Epithelial cell of esophagus (primary cell): ENCODE measurements around the gene SLC24A5.

ENCODE experiments used
- DNase-seq: peaks from one replicate; pipeline ENCODE4 v3.0.0; 2010; ENCODE audit warnings: low read depth
- H3K4me3 ChIP-seq: 2 replicates; pipeline ENCODE4 v1.5.1; 2011; ENCODE audit warnings: mild to moderate bottlenecking, low read length, control low read depth
- TF ChIP-seq, protein P1 (sequence below): IDR thresholded peaks from 2 replicates; pipeline ENCODE4 v1.5.1; 2011; ENCODE audit warnings: low read depth, mild to moderate bottlenecking, low read length, control low read depth, inconsistent platforms; ENCODE audit not compliant: insufficient read depth; ENCODE audit errors: missing control alignments

Gene SLC24A5

DNA sequence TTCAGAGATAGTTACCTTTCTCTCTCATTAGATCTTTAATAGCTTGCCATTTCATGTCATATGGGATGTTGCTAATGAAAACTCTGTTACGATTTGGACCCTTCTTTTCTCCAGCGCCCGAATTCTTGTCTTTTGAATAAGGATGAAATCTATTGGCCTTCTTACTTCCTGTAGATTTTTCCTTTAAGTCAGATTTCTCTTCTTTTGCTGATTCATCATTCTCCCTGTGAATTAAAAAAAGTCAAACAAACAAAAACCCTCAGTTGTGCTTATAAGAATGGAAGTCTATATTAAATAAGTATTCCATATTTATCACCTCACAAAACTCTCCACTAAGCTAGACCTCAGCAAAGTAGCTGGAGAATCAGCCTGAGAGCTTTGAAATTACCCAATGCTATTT, 47.8 kb downstream of the SLC24A5 start:
- TF ChIP-seq, protein P1, sequence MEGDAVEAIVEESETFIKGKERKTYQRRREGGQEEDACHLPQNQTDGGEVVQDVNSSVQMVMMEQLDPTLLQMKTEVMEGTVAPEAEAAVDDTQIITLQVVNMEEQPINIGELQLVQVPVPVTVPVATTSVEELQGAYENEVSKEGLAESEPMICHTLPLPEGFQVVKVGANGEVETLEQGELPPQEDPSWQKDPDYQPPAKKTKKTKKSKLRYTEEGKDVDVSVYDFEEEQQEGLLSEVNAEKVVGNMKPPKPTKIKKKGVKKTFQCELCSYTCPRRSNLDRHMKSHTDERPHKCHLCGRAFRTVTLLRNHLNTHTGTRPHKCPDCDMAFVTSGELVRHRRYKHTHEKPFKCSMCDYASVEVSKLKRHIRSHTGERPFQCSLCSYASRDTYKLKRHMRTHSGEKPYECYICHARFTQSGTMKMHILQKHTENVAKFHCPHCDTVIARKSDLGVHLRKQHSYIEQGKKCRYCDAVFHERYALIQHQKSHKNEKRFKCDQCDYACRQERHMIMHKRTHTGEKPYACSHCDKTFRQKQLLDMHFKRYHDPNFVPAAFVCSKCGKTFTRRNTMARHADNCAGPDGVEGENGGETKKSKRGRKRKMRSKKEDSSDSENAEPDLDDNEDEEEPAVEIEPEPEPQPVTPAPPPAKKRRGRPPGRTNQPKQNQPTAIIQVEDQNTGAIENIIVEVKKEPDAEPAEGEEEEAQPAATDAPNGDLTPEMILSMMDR, result no peak
- no peak overlapping the region for H3K4me3 ChIP-seq
- no peak for DNase-seq

DNA sequence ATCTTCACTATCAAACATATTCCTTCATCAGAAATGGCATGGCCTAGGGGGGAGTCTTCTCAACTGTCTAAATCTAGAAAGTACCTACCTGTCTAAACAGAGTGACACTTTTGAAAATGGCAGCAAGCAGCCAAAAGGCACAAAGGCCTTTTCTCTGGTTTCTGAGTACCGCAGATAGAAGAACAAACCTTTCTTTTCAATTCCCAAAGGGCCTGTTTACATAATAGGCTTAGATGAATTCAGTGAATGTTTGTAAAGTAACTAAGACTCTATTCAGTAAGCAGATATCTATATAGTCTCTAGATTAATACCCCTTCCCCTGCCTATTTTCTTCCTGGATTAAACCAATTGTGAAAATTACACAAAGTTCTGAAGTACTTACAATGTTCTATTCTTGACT, 50.2 kb downstream of the SLC24A5 start:
- TF ChIP-seq, protein P1, result no peak
- no peak for DNase-seq
- H3K4me3 ChIP-seq, result no peak overlapping the region

DNA sequence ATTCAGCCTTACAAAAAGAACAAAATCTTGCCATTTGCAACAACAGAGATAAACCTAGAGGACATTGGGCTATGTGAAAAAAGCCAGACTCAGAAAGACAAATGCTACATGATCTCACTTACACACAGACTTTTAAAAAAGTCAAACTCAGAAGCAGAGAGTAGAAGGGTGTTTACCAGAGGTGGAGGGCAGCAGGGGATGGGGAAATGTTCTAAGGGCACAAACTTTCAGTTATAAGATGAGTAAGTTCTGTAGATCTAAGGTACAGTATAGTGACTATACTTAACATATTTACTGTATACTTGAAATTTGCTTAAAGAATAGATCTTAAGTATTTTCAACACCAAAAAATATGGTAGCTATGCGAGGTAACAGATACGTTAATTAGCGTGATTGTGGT, 54.3 kb downstream of the SLC24A5 start:
- no peak for DNase-seq
- H3K4me3 ChIP-seq, result no peak overlapping the region
- TF ChIP-seq, protein P1, result no peak

- no peak for DNase-seq
- H3K4me3 ChIP-seq, result no peak overlapping the region
- TF ChIP-seq, protein P1, result no peak
Observed at GRCh38 chr15:48176112-48176511, 55.3 kb downstream of the SLC24A5 start.

GRCh38 chr15:48176957-48177356, 56.2 kb downstream of the SLC24A5 start:
- no peak for DNase-seq
- no peak overlapping the region for H3K4me3 ChIP-seq
- TF ChIP-seq, protein P1, result no peak

DNA sequence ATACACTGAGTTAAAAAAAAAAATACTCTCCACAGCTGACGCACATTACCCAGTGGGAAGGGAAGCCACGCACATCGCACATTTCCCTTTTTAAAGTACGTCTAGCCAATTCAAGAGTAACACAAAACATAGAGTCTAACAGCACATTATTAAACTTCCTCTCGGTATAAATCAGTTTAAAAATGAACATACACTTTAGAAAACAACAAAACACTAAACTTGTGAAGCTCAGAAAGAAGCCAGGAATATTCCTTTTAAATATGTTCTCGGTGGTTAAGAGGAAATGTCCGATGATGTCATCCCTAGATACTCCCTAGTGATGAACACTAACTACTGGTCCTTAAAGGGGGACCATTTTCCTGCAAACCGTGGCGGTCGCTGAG, 56.6 kb downstream of the SLC24A5 start:
- H3K4me3 ChIP-seq, result peak overlapping the region; percentile 49
- TF ChIP-seq, protein P1, result no peak
- peak; percentile 56 for DNase-seq

- DNase-seq, result peak; percentile 66
- TF ChIP-seq, protein P1, result no peak
- peak within 1 kb of the TSS; percentile 49 for H3K4me3 ChIP-seq
Observed at GRCh38 chr15:48177766-48178647, 57.2 kb downstream of the SLC24A5 start, which contains the start of gene MYEF2. Gene MYEF2, minus strand, starts transcription at chr15:48178295. Its CDS starts 58 bp downstream, at chr15:48178237.
